SK-N-SH (cell line): ENCODE results near the gene GSK3A. TPM values are rescaled to one million over a fixed set of nuclear protein-coding genes. Genes with fewer than 3 reads are reported as not detected.

Experiments
- CTCF ChIA-PET: fragments of 300-600, 350-600 bp; formaldehyde crosslinking; extraction: SDS; loops from one replicate; lab custom pipeline; 2021; lab: Yijun Ruan, JAX
- POLR2A ChIA-PET: fragments of 350-600 bp; sonication (Branson Sonifier 250); formaldehyde crosslinking; extraction: SDS; loops from one replicate; lab custom pipeline; 2020; ENCODE audit warnings: antibody characterized with exemption, inconsistent platforms; lab: Yijun Ruan, JAX
- DNase-seq: peaks from one replicate; pipeline ENCODE4 v3.0.0; 2012
- H2AFZ ChIP-seq: fragments of 200-600 bp; sonication (generic); 2 replicates; pipeline ENCODE4 v1.8.1; 2016; ENCODE audit warnings: antibody characterized with exemption, mild to moderate bottlenecking, low read depth
- H3F3A ChIP-seq: fragments of 200-600 bp; sonication (generic); replicated peaks from 2 replicates; pipeline ENCODE3; 2016; ENCODE audit warnings: antibody characterized with exemption, mild to moderate bottlenecking; ENCODE audit not compliant: insufficient read depth
- H3K27ac ChIP-seq, 2 experiments: fragments of 200-500 bp in 1 of 2; fragments of 200-600 bp in 1 of 2; sonication (Bioruptor generic) in 1 of 2; sonication (generic), shearing (Covaris generic) in 1 of 2; 2 replicates each; pipeline versions ENCODE4 v1.5.1 to v1.6.1; 2014 to 2016; ENCODE audit warnings: low read depth in 2 of 2, inconsistent platforms in 1 of 2, low read length in 1 of 2, mild to moderate bottlenecking in 1 of 2, mixed read lengths in 1 of 2
- H3K27me3 ChIP-seq: fragments of 200-600 bp; sonication (generic), shearing (Covaris generic); 2 replicates; pipeline ENCODE4 v1.6.1; 2016; ENCODE audit warnings: mixed run types; ENCODE audit not compliant: insufficient read depth
- H3K36me3 ChIP-seq, 2 experiments: fragments of 200-500 bp in 1 of 2; fragments of 200-600 bp in 1 of 2; sonication (Bioruptor generic) in 1 of 2; sonication (generic) in 1 of 2; replicated peaks in 1 of 2; 2 replicates each; pipeline versions ENCODE3 to v1.5.1; 2014 to 2016; ENCODE audit warnings: low read length in 1 of 2, mild to moderate bottlenecking in 1 of 2; ENCODE audit not compliant: insufficient read depth in 2 of 2, control insufficient read depth in 1 of 2
- H3K4me1 ChIP-seq, 2 experiments: fragments of 200-500 bp in 1 of 2; fragments of 200-600 bp in 1 of 2; sonication (Bioruptor generic) in 1 of 2; sonication (generic), shearing (Covaris generic) in 1 of 2; 2 replicates each; pipeline versions ENCODE4 v1.5.1 to v1.6.1; 2014 to 2016; ENCODE audit warnings: low read depth in 1 of 2, low read length in 1 of 2, mixed run types in 1 of 2; ENCODE audit not compliant: insufficient read depth in 2 of 2, control insufficient read depth in 1 of 2
- H3K4me2 ChIP-seq: fragments of 200-600 bp; sonication (generic), shearing (Covaris generic); 2 replicates; pipeline ENCODE4 v1.6.1; 2017; ENCODE audit warnings: mixed run types
- H3K4me3 ChIP-seq, 2 experiments: fragments of 200-500 bp in 1 of 2; fragments of 200-600 bp in 1 of 2; sonication (Bioruptor generic) in 1 of 2; sonication (generic), shearing (Covaris generic) in 1 of 2; 2 replicates each; pipeline versions ENCODE4 v1.5.1 to v1.8.1; 2014 to 2016; ENCODE audit warnings: low read depth in 2 of 2, inconsistent platforms in 1 of 2, low read length in 1 of 2, mild to moderate bottlenecking in 1 of 2, mixed read lengths in 1 of 2, moderate library complexity in 1 of 2
- H3K79me2 ChIP-seq: fragments of 200-600 bp; sonication (generic); 2 replicates; pipeline ENCODE4 v1.8.1; 2017; ENCODE audit warnings: mild to moderate bottlenecking; ENCODE audit not compliant: insufficient read depth
- H3K9ac ChIP-seq: fragments of 200-600 bp; sonication (generic); 2 replicates; pipeline ENCODE4 v1.6.1; 2017; ENCODE audit warnings: mixed run types
- H3K9me2 ChIP-seq: fragments of 200-600 bp; sonication (generic); 2 replicates; pipeline ENCODE4 v1.6.1; 2017; ENCODE audit warnings: mixed run types
- H3K9me3 ChIP-seq: fragments of 200-600 bp; sonication (generic); 2 replicates; pipeline ENCODE4 v1.6.1; 2017; ENCODE audit warnings: mixed run types, mild to moderate bottlenecking, moderate library complexity
- H4K20me1 ChIP-seq: fragments of 200-600 bp; sonication (generic); 2 replicates; pipeline ENCODE4 v1.6.1; 2017; ENCODE audit warnings: mild to moderate bottlenecking, mixed run types; ENCODE audit not compliant: insufficient read depth
- GABPA ChIP-seq: IDR thresholded peaks from 2 replicates; pipeline ENCODE4 v1.4.0; 2012; ENCODE audit warnings: low read depth, mild to moderate bottlenecking
- NFIC ChIP-seq: IDR thresholded peaks from 2 replicates; pipeline ENCODE4 v1.4.0; 2012; ENCODE audit warnings: borderline replicate concordance
- POLR2AphosphoS5 ChIP-seq: IDR thresholded peaks from 2 replicates; pipeline ENCODE4 v1.6.1; 2012; ENCODE audit warnings: low read depth, low read length
- YY1 ChIP-seq: IDR thresholded peaks from 2 replicates; pipeline ENCODE4 v1.4.0; 2012; ENCODE audit warnings: low read depth, mild to moderate bottlenecking
- whole genome bisulfite sequencing: methylation state at CpG from one replicate; pipeline ENCODE4 v1.1.6; 2017; ENCODE audit warnings: low lambda C conversion rate; 5-methylcytosine and 5-hydroxymethylcytosine counted together
- polyA plus RNA-seq, 3 experiments: library from polyadenylated mRNA; depleted of rRNA; stranded (reverse); fragments of >200 nt; gene quantifications; 2 replicates each; pipeline ENCODE4 v1.2.3, GENCODE V29; 2012
- TF ChIP-seq, protein P1 (sequence below): fragments of 200-600 bp; sonication (generic); IDR thresholded peaks from 2 replicates; pipeline ENCODE4 v1.6.1; 2017; ENCODE audit warnings: antibody characterized with exemption, mild to moderate bottlenecking, moderate library complexity
- TF ChIP-seq, protein P2 (sequence below): IDR thresholded peaks from 2 replicates; pipeline ENCODE4; 2012
- TF ChIP-seq, protein P3 (sequence below): IDR thresholded peaks from 2 replicates; pipeline ENCODE4 v1.6.1; 2012; ENCODE audit warnings: mild to moderate bottlenecking, low read depth, low read length, moderate library complexity
- TF ChIP-seq, protein P4 (sequence below): fragments of 150-350 bp; IDR thresholded peaks from 2 replicates; pipeline ENCODE4 v1.6.1; 2016; ENCODE audit warnings: mild to moderate bottlenecking, low read depth, low read length

GSK3A gene
- polyA plus RNA-seq, 1 of the 3 experiments (the other 2 are of a cell fraction) = 42.1 TPM

DNA sequence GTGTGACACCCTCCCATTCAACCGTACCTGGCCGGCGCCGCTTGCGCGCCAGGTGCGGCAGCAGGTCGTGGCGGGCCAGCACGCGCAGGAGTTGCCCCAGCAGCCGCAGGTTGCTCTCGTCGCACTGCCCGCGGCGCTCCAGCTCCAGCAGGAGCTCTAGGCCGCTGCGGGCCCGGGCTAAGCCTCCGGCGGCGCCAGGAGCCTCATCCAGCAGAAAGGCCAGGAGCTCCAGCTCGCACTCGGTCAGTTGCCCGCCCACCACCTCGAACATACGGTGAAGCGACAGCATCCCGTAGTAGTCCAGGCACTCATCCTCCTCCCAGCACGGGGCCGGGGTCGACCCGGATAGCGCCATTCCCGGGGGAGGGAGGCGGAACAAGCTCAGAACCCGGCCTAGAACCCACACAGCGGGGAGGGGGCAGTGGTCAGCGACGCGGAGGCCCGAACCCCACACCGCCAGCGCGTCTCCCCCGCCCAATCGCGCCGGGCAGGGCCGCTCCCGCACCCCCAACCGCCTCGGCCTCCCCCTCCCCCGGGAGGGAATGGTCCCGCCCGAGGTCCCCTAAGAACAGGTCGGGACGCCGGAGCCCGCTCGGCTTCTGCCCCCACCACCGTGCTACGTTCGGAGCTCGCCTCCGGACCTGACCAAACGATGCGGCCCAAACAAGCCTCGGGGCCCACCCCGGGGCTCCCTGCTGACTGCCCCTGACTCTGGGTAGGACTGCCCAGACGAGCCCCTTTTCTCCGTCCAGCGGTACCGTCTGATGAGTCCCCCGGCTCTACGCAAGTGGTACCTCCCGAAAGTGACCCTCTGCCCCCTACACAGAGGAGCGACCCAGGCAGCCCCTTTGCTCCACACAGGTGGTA, 25.5 kb downstream of the GSK3A start:
- no peaks in the 10 kb centered on the region for H3K9me3 ChIP-seq
- no peaks in the 10 kb centered on the region for H4K20me1 ChIP-seq
- no peaks in the 10 kb centered on the region for H3K9me2 ChIP-seq
- 12% methylated on average over 62 of the region's 79 CpGs for WGBS
- peak overlapping the region; percentile 89 for H3K4me2 ChIP-seq
- peaks cover 87% of the 10 kb centered on the region for H3K79me2 ChIP-seq
- H3K4me1 ChIP-seq = peaks cover 9 to 28% of the 10 kb centered on the region in 2 experiments; a peak in 2 of 4 replicates
- peak overlapping the region; percentile 80 to 99 for H3K4me3 ChIP-seq
- DNase-seq = peak; percentile 86
- peak overlapping the region; percentile 77 for H2AFZ ChIP-seq
- TF ChIP-seq POLR2AphosphoS5 (no peak), NFIC (no peak), YY1 (no peak), GABPA (no peak)
- TF ChIP-seq, protein P1, sequence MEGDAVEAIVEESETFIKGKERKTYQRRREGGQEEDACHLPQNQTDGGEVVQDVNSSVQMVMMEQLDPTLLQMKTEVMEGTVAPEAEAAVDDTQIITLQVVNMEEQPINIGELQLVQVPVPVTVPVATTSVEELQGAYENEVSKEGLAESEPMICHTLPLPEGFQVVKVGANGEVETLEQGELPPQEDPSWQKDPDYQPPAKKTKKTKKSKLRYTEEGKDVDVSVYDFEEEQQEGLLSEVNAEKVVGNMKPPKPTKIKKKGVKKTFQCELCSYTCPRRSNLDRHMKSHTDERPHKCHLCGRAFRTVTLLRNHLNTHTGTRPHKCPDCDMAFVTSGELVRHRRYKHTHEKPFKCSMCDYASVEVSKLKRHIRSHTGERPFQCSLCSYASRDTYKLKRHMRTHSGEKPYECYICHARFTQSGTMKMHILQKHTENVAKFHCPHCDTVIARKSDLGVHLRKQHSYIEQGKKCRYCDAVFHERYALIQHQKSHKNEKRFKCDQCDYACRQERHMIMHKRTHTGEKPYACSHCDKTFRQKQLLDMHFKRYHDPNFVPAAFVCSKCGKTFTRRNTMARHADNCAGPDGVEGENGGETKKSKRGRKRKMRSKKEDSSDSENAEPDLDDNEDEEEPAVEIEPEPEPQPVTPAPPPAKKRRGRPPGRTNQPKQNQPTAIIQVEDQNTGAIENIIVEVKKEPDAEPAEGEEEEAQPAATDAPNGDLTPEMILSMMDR = no peak
- TF ChIP-seq, protein P2, sequence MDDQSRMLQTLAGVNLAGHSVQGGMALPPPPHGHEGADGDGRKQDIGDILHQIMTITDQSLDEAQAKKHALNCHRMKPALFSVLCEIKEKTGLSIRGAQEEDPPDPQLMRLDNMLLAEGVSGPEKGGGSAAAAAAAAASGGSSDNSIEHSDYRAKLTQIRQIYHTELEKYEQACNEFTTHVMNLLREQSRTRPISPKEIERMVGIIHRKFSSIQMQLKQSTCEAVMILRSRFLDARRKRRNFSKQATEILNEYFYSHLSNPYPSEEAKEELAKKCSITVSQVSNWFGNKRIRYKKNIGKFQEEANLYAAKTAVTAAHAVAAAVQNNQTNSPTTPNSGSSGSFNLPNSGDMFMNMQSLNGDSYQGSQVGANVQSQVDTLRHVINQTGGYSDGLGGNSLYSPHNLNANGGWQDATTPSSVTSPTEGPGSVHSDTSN = no peak
- TF ChIP-seq, protein P3, sequence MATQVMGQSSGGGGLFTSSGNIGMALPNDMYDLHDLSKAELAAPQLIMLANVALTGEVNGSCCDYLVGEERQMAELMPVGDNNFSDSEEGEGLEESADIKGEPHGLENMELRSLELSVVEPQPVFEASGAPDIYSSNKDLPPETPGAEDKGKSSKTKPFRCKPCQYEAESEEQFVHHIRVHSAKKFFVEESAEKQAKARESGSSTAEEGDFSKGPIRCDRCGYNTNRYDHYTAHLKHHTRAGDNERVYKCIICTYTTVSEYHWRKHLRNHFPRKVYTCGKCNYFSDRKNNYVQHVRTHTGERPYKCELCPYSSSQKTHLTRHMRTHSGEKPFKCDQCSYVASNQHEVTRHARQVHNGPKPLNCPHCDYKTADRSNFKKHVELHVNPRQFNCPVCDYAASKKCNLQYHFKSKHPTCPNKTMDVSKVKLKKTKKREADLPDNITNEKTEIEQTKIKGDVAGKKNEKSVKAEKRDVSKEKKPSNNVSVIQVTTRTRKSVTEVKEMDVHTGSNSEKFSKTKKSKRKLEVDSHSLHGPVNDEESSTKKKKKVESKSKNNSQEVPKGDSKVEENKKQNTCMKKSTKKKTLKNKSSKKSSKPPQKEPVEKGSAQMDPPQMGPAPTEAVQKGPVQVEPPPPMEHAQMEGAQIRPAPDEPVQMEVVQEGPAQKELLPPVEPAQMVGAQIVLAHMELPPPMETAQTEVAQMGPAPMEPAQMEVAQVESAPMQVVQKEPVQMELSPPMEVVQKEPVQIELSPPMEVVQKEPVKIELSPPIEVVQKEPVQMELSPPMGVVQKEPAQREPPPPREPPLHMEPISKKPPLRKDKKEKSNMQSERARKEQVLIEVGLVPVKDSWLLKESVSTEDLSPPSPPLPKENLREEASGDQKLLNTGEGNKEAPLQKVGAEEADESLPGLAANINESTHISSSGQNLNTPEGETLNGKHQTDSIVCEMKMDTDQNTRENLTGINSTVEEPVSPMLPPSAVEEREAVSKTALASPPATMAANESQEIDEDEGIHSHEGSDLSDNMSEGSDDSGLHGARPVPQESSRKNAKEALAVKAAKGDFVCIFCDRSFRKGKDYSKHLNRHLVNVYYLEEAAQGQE = no peak
- TF ChIP-seq, protein P4, sequence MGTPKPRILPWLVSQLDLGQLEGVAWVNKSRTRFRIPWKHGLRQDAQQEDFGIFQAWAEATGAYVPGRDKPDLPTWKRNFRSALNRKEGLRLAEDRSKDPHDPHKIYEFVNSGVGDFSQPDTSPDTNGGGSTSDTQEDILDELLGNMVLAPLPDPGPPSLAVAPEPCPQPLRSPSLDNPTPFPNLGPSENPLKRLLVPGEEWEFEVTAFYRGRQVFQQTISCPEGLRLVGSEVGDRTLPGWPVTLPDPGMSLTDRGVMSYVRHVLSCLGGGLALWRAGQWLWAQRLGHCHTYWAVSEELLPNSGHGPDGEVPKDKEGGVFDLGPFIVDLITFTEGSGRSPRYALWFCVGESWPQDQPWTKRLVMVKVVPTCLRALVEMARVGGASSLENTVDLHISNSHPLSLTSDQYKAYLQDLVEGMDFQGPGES = no peak
- peaks cover 14 to 18% of the 10 kb centered on the region in 2 experiments for H3K36me3 ChIP-seq
- peak overlapping the region; percentile 77 to 90; a peak in 3 of 4 replicates for H3K27ac ChIP-seq
- peaks cover 12% of the 10 kb centered on the region for H3F3A ChIP-seq
- CTCF ChIA-PET = interaction anchor here (0.7 to 1.8 kb wide), 7 partner anchors 23 to 115 kb away, joined by 3 to 5 read pairs (median 3); no protein-coding TSS in a partner anchor
- POLR2A ChIA-PET = interaction anchor here (1.0 to 1.2 kb wide), 2 partner anchors 11 to 17 kb away, joined by 3 read pairs; no protein-coding TSS in a partner anchor
- peak overlapping the region; percentile 77 for H3K9ac ChIP-seq
- no peaks in the 10 kb centered on the region for H3K27me3 ChIP-seq
